Measurements from ENCODE around the gene TMEM52B. TPM values are rescaled to one million over a fixed set of nuclear protein-coding genes. Genes with fewer than 3 reads are reported as not detected.

The TMEM52B gene
- total RNA-seq = not detected in 2 replicates

GRCh38 chr12:10178821-10179220, at the start of gene TMEM52B:
Gene TMEM52B, plus strand, starts transcription at chr12:10179032. Its CDS starts 543 bp downstream, at chr12:10179575.
- H3K27me3 ChIP-seq (ENCODE audit: control insufficient read depth, insufficient read depth, low read length) = no peaks in the 10 kb centered on the region
- no peak within 1 kb of the TSS for H3K4me3 ChIP-seq (ENCODE audit: low read depth, low read length)
- no peak for TF ChIP-seq CTCF (IDR thresholded peaks at IDR 0.05; ENCODE audit: insufficient read depth, low read length, severe bottlenecking)
- no peak for FAIRE-seq
- DNase-seq (ENCODE audit: low read depth) = no peak
- H3K36me3 ChIP-seq (ENCODE audit: control insufficient read depth, insufficient read depth, low read length) = no peaks in the 10 kb centered on the region

GRCh38 chr12:10130042-10130441, 48.8 kb upstream of the TMEM52B start, which contains the start of gene CLEC7A:
Gene CLEC7A, minus strand, starts transcription at chr12:10130199. Its CDS starts 117 bp downstream, at chr12:10130082.
- FAIRE-seq (no peak), DNase-seq (ENCODE audit: low read depth) (peak; percentile 80)
- Histone ChIP-seq H3K36me3 (ENCODE audit: control insufficient read depth, insufficient read depth, low read length) (no peaks in the 10 kb centered on the region), H3K4me3 (ENCODE audit: low read depth, low read length) (no peak within 1 kb of the TSS), H3K27me3 (ENCODE audit: control insufficient read depth, insufficient read depth, low read length) (no peaks in the 10 kb centered on the region)
- TF ChIP-seq CTCF (IDR thresholded peaks at IDR 0.05; ENCODE audit: insufficient read depth, low read length, severe bottlenecking) = no peak

GRCh38 chr12:10131111-10131690, 47.6 kb upstream of the TMEM52B start:
- no peaks in the 10 kb centered on the region for H3K27me3 ChIP-seq (ENCODE audit: control insufficient read depth, insufficient read depth, low read length)
- no peak for DNase-seq (ENCODE audit: low read depth)
- H3K4me3 ChIP-seq (ENCODE audit: low read depth, low read length) = no peak overlapping the region
- no peak for TF ChIP-seq CTCF (IDR thresholded peaks at IDR 0.05; ENCODE audit: insufficient read depth, low read length, severe bottlenecking)
- H3K36me3 ChIP-seq (ENCODE audit: control insufficient read depth, insufficient read depth, low read length) = no peaks in the 10 kb centered on the region
- FAIRE-seq = peak; percentile 87

- DNase-seq (ENCODE audit: low read depth) (no peak), FAIRE-seq (no peak)
- Histone ChIP-seq H3K4me3 (ENCODE audit: low read depth, low read length) (no peak overlapping the region), H3K27me3 (ENCODE audit: control insufficient read depth, insufficient read depth, low read length) (no peaks in the 10 kb centered on the region), H3K36me3 (ENCODE audit: control insufficient read depth, insufficient read depth, low read length) (no peaks in the 10 kb centered on the region)
- no peak for TF ChIP-seq CTCF (IDR thresholded peaks at IDR 0.05; ENCODE audit: insufficient read depth, low read length, severe bottlenecking)
Measured at GRCh38 chr12:10132850-10133370, 45.9 kb upstream of the TMEM52B start.

GRCh38 chr12:10135126-10135525, 43.7 kb upstream of the TMEM52B start:
- Histone ChIP-seq H3K36me3 (ENCODE audit: control insufficient read depth, insufficient read depth, low read length) (no peaks in the 10 kb centered on the region), H3K4me3 (ENCODE audit: low read depth, low read length) (no peak overlapping the region), H3K27me3 (ENCODE audit: control insufficient read depth, insufficient read depth, low read length) (no peaks in the 10 kb centered on the region)
- DNase-seq (ENCODE audit: low read depth) = no peak
- FAIRE-seq = no peak
- no peak for TF ChIP-seq CTCF (IDR thresholded peaks at IDR 0.05; ENCODE audit: insufficient read depth, low read length, severe bottlenecking)
